IPS-NIHi7 (cell line): ENCODE data around the gene URM1.

Source experiments
- DNase-seq: peaks from one replicate; pipeline ENCODE4 v3.0.0; 2012; ENCODE audit warnings: mixed read lengths; ENCODE audit errors: extremely low spot score

The URM1 gene

GRCh38 chr9:128385496-128386460 lies 14.6 kb downstream of the URM1 start:
- DNase-seq: no peak

GRCh38 chr9:128388150-128388549 lies 17.0 kb downstream of the URM1 start:
- no peak for DNase-seq

- no peak for DNase-seq
Measured at GRCh38 chr9:128389395-128390149, 18.4 kb downstream of the URM1 start.

- no peak for DNase-seq
Measured at GRCh38 chr9:128390150-128390812, 19.1 kb downstream of the URM1 start.

- no peak for DNase-seq
Measured at GRCh38 chr9:128390813-128391711, 19.9 kb downstream of the URM1 start.

- DNase-seq: no peak
Measured at GRCh38 chr9:128391956-128392301, 20.8 kb downstream of the URM1 start.

- no peak for DNase-seq
Measured at GRCh38 chr9:128392302-128393144, 21.3 kb downstream of the URM1 start.

GRCh38 chr9:128393145-128393775 lies 22.1 kb downstream of the URM1 start:
- peak; percentile 71 for DNase-seq

- DNase-seq: no peak
Measured at GRCh38 chr9:128393970-128394369, 22.8 kb downstream of the URM1 start.

- DNase-seq: no peak
Measured at GRCh38 chr9:128394379-128395168, 23.4 kb downstream of the URM1 start.

GRCh38 chr9:128396970-128397613 lies 25.9 kb downstream of the URM1 start:
- DNase-seq: peak; percentile 72

- DNase-seq: no peak
Measured at GRCh38 chr9:128397831-128398230, 26.7 kb downstream of the URM1 start.

GRCh38 chr9:128399861-128400260 lies 28.7 kb downstream of the URM1 start:
- no peak for DNase-seq

- no peak for DNase-seq
Measured at GRCh38 chr9:128404560-128404959, 33.4 kb downstream of the URM1 start.

- DNase-seq: no peak
Measured at GRCh38 chr9:128405077-128405779, 34.1 kb downstream of the URM1 start.

GRCh38 chr9:128405780-128406171 lies 34.6 kb downstream of the URM1 start:
- no peak for DNase-seq

GRCh38 chr9:128406848-128407391 lies 35.7 kb downstream of the URM1 start:
- no peak for DNase-seq
